Stomach (tissue), 9 donors: Measurements from ENCODE around the gene RETSAT. TPM values are rescaled to one million over a fixed set of nuclear protein-coding genes. Genes with fewer than 3 reads are reported as not detected.
"Not testable (repeated sequence)": the region's sequence is repeated elsewhere in the genome, so short reads cannot be mapped to it uniquely, and the experiment has no call there.

Experiments
- DNase-seq, 2 donors: peaks; one replicate each; pipeline versions ENCODE4 v3.0.0 to v3.0.0-alpha.2; 2013 to 2019
- H3K27ac ChIP-seq, 5 donors: fragments of 200-600 bp in 4 of 5; sonication (generic) in 4 of 5; one replicate each; pipeline ENCODE4 v1.5.1; 2013 to 2019; ENCODE audit warnings: mild to moderate bottlenecking in 1 of 5, moderate library complexity in 1 of 5
- H3K27me3 ChIP-seq, 3 donors: fragments of 200-600 bp; sonication (generic); one replicate each; pipeline ENCODE4 v1.5.1; 2017 to 2019; ENCODE audit warnings: mixed run types in 1 of 3
- H3K36me3 ChIP-seq, 4 donors: fragments of 200-600 bp; sonication (generic); 1 replicate in 3 of 4; 2 replicates in 1 of 4; pipeline ENCODE4 v1.5.1; 2016 to 2019
- H3K4me1 ChIP-seq, 4 donors: fragments of 200-600 bp; sonication (generic); one replicate each; pipeline ENCODE4 v1.5.1; 2016 to 2019
- H3K4me3 ChIP-seq, 4 donors: fragments of 200-600 bp; sonication (generic) in 3 of 4; one replicate each; pipeline ENCODE4 v1.5.1; 2016 to 2019; ENCODE audit warnings: mild to moderate bottlenecking in 1 of 4
- H3K9me3 ChIP-seq, 4 donors: fragments of 200-600 bp; sonication (generic); one replicate each; pipeline ENCODE4 v1.5.1; 2016 to 2019
- EP300 ChIP-seq: sonication (generic); formaldehyde crosslinking; IDR thresholded peaks from one replicate; pipeline ENCODE4 v1.6.1; 2017; ENCODE audit warnings: antibody characterized with exemption
- POLR2A ChIP-seq, 4 donors: fragments of 450-650 bp; IDR thresholded peaks; one replicate each; pipeline ENCODE4 v1.6.1; 2016; ENCODE audit warnings: antibody characterized with exemption in 4 of 4, control low read depth in 2 of 4, mild to moderate bottlenecking in 1 of 4, moderate library complexity in 1 of 4
- POLR2AphosphoS5 ChIP-seq, 3 donors: sonication (generic); formaldehyde crosslinking; IDR thresholded peaks; one replicate each; pipeline ENCODE4 v1.6.1; 2016; ENCODE audit warnings: antibody characterized with exemption in 3 of 3
- WGBS, 5 donors: extraction: QIAGEN DNeasy Blood & Tissue Kit in 3 of 5; methylation state at CpG; one replicate each; pipeline versions ENCODE4 v1.1.5 to v1.1.7; 2013 to 2018; 5-methylcytosine and 5-hydroxymethylcytosine counted together
- intact Hi-C: fragments of 100-400 bp; cut with DNase I; formaldehyde crosslinking; loops from one replicate; pipeline ENCODE4 v1.15.1; 2023; ENCODE audit warnings: low total_unique reads
- polyA plus RNA-seq, 3 donors: library from polyadenylated mRNA; stranded (reverse); fragments of 200-250 nt; gene quantifications; one replicate each; pipeline ENCODE4 v1.2.3, GENCODE V29; 2013
- total RNA-seq, 5 donors: library from RNA; depleted of rRNA; stranded (reverse); fragments of >200 nt; gene quantifications; one replicate each; pipeline versions ENCODE4 v1.1.0 to v1.2.3, GENCODE V29; 2014 to 2016
- TF ChIP-seq, protein P1 (sequence below), 7 experiments: fragments of 450-650 bp in 4 of 7; fragments of 200-600 bp in 3 of 7; sonication (generic) in 3 of 7; IDR thresholded peaks; one replicate each; pipeline ENCODE4 v1.5.1; 2016 to 2019; ENCODE audit warnings: antibody characterized with exemption in 7 of 7, control low read depth in 2 of 7, mild to moderate bottlenecking in 1 of 7
- donor health status: healthy with polysubstance abuse.
- donor health status: Bipolar disorder and iron deficiency.
- donor health status: healthy.

Gene RETSAT
- total and polyA plus RNA-seq, 8 donors = 11.5 to 90.1 (median 46.7) TPM

DNA sequence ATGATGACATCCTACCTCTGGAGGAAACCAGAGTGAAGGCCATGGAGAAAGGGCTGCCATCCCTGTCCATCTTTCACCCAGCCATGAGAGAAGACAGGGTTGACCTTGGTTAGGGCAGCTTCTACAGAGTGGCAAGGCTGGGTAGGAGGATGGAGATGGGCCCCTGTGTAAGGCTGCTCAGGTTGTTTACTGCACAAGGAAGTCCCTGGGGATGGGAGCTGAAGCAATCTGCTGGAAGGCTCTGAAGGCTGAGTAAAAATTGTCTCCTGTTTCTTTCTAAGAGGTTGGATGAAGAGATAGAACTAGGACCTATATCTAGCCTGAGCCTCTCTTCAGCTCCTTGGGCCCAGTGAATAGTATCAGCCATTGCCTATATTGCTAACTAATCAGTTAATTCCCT, 14.6 kb upstream of the RETSAT start:
- no peak for TF ChIP-seq EP300
- no peak for TF ChIP-seq POLR2A (IDR thresholded peaks at IDR 0.05)
- no peak for TF ChIP-seq POLR2AphosphoS5 (IDR thresholded peaks at IDR 0.05)
- TF ChIP-seq, protein P1, sequence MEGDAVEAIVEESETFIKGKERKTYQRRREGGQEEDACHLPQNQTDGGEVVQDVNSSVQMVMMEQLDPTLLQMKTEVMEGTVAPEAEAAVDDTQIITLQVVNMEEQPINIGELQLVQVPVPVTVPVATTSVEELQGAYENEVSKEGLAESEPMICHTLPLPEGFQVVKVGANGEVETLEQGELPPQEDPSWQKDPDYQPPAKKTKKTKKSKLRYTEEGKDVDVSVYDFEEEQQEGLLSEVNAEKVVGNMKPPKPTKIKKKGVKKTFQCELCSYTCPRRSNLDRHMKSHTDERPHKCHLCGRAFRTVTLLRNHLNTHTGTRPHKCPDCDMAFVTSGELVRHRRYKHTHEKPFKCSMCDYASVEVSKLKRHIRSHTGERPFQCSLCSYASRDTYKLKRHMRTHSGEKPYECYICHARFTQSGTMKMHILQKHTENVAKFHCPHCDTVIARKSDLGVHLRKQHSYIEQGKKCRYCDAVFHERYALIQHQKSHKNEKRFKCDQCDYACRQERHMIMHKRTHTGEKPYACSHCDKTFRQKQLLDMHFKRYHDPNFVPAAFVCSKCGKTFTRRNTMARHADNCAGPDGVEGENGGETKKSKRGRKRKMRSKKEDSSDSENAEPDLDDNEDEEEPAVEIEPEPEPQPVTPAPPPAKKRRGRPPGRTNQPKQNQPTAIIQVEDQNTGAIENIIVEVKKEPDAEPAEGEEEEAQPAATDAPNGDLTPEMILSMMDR (IDR thresholded peaks at IDR 0.05) = no peak
- DNase-seq = no peak
- intact Hi-C loops = no loop called here
- Histone ChIP-seq H3K9me3 (no peaks in the 10 kb centered on the region), H3K4me3 (no peak overlapping the region), H3K36me3 (peaks cover 2 to 70% (median 63%) of the 10 kb centered on the region in 4 donors), H3K4me1 (peaks cover 0 to 3% (median 0%) of the 10 kb centered on the region in 4 donors), H3K27ac (no peak overlapping the region), H3K27me3 (no peaks in the 10 kb centered on the region)

DNA sequence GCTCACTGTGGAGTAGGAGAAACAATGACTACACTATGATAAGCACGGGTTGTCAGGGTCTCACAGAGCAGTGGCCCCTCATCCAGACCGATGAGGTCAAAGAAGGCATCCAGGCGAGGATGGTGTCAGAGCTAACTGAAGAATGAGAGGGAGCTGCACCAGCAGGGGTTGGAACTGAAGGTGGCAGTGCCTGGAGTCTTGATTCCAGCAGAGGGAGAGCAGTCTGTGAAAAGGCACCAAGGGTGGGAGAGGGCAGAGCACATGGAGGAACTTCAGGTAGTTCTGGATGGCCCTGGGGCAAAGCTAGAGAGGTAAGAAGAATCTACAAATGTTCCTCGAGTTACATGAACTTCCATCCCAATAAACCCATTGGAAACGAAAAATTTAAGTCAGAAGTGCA, 12.9 kb upstream of the RETSAT start:
- Histone ChIP-seq H3K4me3 (no peak overlapping the region), H3K27ac (no peak overlapping the region), H3K9me3 (no peaks in the 10 kb centered on the region), H3K4me1 (peaks cover 0 to 3% (median 0%) of the 10 kb centered on the region in 4 donors), H3K27me3 (no peaks in the 10 kb centered on the region), H3K36me3 (peaks cover 12 to 78% (median 72%) of the 10 kb centered on the region in 4 donors)
- DNase-seq = no peak
- intact Hi-C loops = no loop called here
- 82 to 88% (median 84%) methylated on average over 5 of the region's 5 CpGs for WGBS, 5 donors
- TF ChIP-seq POLR2AphosphoS5 (IDR thresholded peaks at IDR 0.05) = no peak
- TF ChIP-seq, protein P1 (IDR thresholded peaks at IDR 0.05) = no peak
- no peak for TF ChIP-seq POLR2A (IDR thresholded peaks at IDR 0.05)
- no peak for TF ChIP-seq EP300

DNA sequence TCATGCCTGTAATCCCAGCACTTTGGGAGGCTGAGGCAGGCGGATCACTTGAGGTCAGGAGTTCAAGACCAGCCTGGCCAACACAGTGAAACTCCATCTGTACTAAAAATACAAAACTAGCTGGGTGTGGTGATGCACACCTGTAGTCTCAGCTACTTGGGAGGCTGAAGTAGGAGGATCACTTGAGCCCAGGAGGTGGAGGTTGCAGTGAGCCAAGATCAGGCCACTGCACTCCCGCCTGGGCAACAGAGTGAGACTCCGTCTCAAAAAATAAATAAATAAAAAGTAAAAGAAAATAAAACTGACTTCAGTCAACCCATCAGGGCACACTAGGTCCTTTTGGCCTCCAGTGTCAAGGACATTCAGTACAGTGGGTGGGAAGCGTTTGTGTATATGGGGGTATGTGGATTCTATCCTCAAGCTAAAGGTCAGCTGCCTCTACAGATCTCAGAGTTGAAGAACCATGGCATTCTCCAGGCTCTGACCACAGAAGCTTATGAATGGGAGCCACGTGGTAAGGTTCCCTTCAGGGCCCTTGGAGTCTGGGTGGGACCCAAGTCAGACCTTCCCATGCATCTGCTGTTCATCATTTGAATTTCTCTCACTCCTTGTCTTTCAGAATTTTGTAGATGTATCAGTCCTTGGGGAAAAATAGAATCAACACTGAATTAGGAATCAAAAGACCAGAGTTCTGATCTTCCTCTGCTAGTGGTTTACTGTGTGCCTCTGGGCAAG, 8.5 kb upstream of the RETSAT start:
- WGBS, 5 donors = 83 to 97% (median 88%) methylated on average over 5 of the region's 5 CpGs
- peaks cover 0 to 14% (median 8%) of the 10 kb centered on the region in 4 donors for H3K4me1 ChIP-seq
- peaks cover 13 to 89% (median 80%) of the 10 kb centered on the region in 4 donors for H3K36me3 ChIP-seq
- H3K9me3 ChIP-seq, H3K27ac ChIP-seq, H3K27me3 ChIP-seq, intact Hi-C loops, H3K4me3 ChIP-seq, DNase-seq: not testable (repeated sequence)

DNA sequence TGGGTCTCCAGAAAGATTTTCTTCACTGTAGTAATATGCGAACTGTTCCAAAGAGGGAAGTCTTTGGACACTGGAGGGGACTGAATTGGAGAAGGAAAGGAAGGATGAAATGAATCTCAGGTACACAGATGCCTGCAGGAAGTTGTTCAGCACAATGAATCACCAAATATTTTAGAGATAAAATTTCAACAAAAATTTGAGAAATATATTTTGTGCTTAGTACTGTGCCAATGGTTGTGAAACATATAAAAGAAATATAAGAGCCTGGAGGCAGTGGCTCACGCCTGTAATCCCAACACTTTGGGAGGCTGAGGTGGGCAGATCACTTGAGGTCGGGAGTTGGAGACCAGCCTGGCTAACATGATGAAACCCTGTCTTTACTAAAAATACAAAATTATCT, 3.4 kb upstream of the RETSAT start:
- no peaks in the 10 kb centered on the region for H3K9me3 ChIP-seq
- intact Hi-C loops = no loop called here
- no peak overlapping the region for H3K27ac ChIP-seq
- WGBS, 5 donors = 85 to 97% (median 93%) methylated on average over 3 of the region's 3 CpGs
- peaks cover 6 to 66% (median 60%) of the 10 kb centered on the region in 4 donors for H3K36me3 ChIP-seq
- peaks cover 0 to 55% (median 46%) of the 10 kb centered on the region in 4 donors for H3K4me1 ChIP-seq
- no peaks in the 10 kb centered on the region for H3K27me3 ChIP-seq
- no peak overlapping the region for H3K4me3 ChIP-seq
- DNase-seq = no peak
- TF ChIP-seq POLR2A (IDR thresholded peaks at IDR 0.05) (no peak), EP300 (no peak), POLR2AphosphoS5 (IDR thresholded peaks at IDR 0.05) (no peak)
- TF ChIP-seq, protein P1 (IDR thresholded peaks at IDR 0.05) = no peak

DNA sequence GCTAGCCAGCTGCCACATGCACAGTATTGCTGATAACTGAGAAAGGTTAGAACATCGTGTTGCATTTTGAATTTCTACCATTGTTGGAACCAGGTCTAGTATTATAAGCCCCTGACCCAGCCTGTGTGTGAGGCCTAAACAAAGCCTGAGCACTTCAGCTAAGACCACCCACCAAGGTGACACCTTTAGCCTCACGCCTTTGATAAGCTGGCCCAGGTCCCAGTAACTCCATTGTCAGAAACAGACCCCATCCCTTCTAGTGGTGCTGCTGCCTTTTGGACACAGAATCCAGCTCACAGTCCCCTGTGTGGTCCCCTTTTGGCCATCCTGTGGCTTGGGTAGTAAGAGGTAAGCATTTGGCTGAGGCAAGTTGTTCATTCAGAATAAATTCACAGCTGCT, 1.9 kb upstream of the RETSAT start:
- Histone ChIP-seq H3K4me1 (peaks cover 0 to 70% (median 57%) of the 10 kb centered on the region in 4 donors), H3K27me3 (no peaks in the 10 kb centered on the region), H3K36me3 (peaks cover 1 to 61% (median 51%) of the 10 kb centered on the region in 4 donors), H3K27ac (no peak overlapping the region), H3K4me3 (no peak overlapping the region), H3K9me3 (no peaks in the 10 kb centered on the region)
- no peak for TF ChIP-seq EP300
- no peak for TF ChIP-seq POLR2A (IDR thresholded peaks at IDR 0.05)
- no peak for TF ChIP-seq POLR2AphosphoS5 (IDR thresholded peaks at IDR 0.05)
- TF ChIP-seq, protein P1 (IDR thresholded peaks at IDR 0.05) = no peak
- no peak for DNase-seq
- intact Hi-C loops = no loop called here
- WGBS, 5 donors = 82 to 88% (median 84%) methylated on average over 2 of the region's 2 CpGs
